Measurements from ENCODE around the gene PTGES2.
A peak's percentile ranks its signal among the peaks of the same experiment; 100 is the strongest.
"Not testable (repeated sequence)": the region's sequence is repeated elsewhere in the genome, so short reads cannot be mapped to it uniquely, and the experiment has no call there.

The PTGES2 gene

GRCh38 chr9:128136816-128137793 is 9.6 kb upstream of the PTGES2 start:
- DNase-seq (ENCODE audit: low spot score) (peak; percentile 88), FAIRE-seq (peak; percentile 87)

GRCh38 chr9:128135561-128135960 is 8.0 kb upstream of the PTGES2 start:
- DNase-seq (ENCODE audit: low spot score); FAIRE-seq: not testable (repeated sequence)

GRCh38 chr9:128132139-128132538 is 4.6 kb upstream of the PTGES2 start:
- not testable (repeated sequence) for FAIRE-seq
- DNase-seq (ENCODE audit: low spot score), result peak; percentile 14

GRCh38 chr9:128131346-128131745 is 3.8 kb upstream of the PTGES2 start:
- DNase-seq (ENCODE audit: low spot score); FAIRE-seq: not testable (repeated sequence)

GRCh38 chr9:128130651-128131050 is 3.1 kb upstream of the PTGES2 start:
- not testable (repeated sequence) for DNase-seq (ENCODE audit: low spot score); FAIRE-seq

GRCh38 chr9:128129976-128130590 is 2.6 kb upstream of the PTGES2 start:
- DNase-seq (ENCODE audit: low spot score); FAIRE-seq: not testable (repeated sequence)

GRCh38 chr9:128128836-128129590 is 1.5 kb upstream of the PTGES2 start:
- DNase-seq (ENCODE audit: low spot score), result no peak
- FAIRE-seq, result no peak

- FAIRE-seq (peak; percentile 7), DNase-seq (ENCODE audit: low spot score) (peak; percentile 77)
Observed at GRCh38 chr9:128127990-128128835, 684 bp upstream of the PTGES2 start.

DNA sequence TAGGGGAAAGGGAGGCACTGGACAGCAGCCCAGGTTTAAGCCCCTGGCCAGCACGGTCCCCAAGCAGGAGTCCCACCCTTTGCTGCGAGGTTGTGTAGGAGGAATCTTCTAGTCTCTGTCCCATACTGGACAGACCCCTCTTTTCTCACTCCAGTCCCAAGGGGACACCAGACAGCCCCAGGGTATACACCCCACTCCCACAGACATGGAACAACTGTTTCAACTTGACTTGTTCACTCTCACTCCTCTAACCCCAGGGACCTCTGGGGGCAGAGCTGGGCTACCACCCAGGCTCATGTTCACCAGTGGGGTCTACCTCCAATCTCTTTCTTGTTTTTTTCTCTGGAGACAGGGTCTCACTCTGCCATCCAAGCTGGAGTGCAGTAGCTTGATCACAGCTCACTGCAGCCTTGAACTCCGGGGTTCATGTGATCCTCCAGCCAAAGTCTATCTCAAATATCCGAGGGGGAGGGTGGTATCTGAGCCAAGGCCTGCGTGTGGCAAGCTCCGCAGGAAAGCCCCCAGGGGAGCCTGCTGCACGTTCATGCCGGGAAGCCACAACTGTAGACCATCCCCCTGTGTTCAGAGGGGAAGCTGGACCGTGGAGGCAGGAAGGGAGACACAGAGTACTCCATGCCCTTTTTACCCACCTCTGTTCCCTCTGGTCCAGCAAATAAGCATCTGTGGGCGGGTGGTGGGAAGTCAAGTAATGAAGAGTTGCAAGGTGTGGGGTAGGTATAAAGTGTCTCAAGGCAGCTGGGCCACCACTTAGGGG is 1.8 kb downstream of the PTGES2 start:
- DNase-seq (ENCODE audit: low spot score) (no peak), FAIRE-seq (no peak)

GRCh38 chr9:128124873-128125579 is 2.5 kb downstream of the PTGES2 start:
- no peak for FAIRE-seq
- peak; percentile 31 for DNase-seq (ENCODE audit: low spot score)

- DNase-seq (ENCODE audit: low spot score), result no peak
- FAIRE-seq, result no peak
Observed at GRCh38 chr9:128124451-128124850, 3.1 kb downstream of the PTGES2 start.

DNA sequence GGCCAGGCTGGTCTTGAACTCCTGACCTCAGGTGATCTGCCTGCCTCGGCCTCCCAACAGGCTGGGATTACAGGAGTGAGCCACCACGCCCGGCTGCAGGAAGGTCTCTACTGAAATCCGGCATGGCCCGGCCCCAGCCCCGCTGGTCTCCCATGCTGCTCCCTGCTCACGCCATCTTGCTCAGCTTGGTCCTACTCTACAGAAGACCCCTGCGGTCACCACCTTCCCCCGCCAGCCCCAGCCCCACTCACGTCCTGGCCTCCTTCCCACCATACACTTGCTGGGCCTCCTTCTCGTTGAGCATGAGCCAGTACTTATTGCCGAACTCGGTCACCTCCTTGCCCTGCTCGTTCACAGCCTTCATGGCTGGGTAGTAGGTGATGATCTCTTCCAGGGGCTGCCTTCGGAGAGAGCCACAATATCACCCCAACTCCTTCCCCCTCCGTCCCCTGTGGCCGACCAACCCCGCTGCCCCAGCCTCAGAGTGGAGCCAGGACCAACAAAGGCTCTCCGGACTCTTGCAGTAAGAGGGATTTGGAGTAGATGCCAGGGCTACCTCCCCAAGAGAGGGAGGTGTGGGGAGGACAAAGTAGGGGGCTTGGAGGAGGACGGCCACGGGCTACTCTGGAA is 4.0 kb downstream of the PTGES2 start:
- DNase-seq (ENCODE audit: low spot score) (no peak), FAIRE-seq (no peak)

GRCh38 chr9:128122809-128123175 is 4.7 kb downstream of the PTGES2 start:
- no peak for FAIRE-seq
- no peak for DNase-seq (ENCODE audit: low spot score)

GRCh38 chr9:128121924-128122808 is 5.4 kb downstream of the PTGES2 start:
- FAIRE-seq (no peak), DNase-seq (ENCODE audit: low spot score) (no peak)

DNA sequence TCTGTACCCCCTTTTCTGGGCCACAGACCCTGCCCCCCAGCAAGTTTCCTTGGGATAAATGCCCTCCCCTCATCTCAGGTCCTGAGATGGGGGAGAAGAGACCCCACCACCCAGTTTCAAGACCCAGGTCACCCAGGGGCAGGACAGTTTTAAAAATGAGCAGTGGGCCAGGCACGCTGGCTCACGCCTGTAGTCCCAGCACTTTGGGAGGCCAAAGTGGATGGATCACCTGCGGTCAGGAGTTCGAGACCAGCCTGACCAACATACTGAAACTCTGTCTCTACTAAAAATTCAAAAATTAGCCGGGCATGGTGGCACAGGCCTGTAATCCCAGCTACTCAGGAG is 6.1 kb downstream of the PTGES2 start:
- FAIRE-seq, result no peak
- DNase-seq (ENCODE audit: low spot score), result no peak

- no peak for FAIRE-seq
- DNase-seq (ENCODE audit: low spot score), result no peak
Observed at GRCh38 chr9:128120741-128121465, 6.6 kb downstream of the PTGES2 start.

DNA sequence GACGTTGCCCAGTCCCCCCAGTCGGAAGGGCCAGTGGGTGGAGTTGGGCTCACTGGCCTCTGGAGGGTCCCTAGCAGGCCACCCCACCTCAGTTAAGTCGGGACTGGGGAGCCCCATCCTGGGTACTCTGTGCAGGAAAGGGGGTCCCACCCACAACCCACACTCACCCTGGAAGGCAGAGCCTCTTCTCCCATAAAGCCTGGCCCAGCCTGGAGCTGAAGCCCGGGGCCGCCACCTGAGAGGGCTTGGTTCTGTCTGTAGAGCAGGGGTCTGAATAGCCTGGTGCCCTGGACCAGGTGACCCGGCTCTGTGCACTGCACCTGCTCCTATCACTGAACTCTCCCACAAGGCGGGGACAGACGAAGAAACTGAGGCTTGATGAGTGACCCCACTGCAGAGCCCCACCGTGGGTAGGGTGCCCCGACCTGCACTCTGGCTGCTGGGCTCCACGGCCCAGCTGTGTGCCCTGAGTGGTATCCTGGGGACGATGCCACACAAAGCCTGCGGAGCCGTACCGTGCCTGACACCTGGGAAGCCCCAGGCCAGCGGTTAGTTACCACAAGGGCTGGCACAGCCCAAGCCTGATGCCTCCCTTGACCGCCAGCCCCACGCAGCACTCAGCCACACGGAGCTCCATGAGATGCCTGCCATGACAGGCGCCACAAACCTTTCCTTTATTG is 7.3 kb downstream of the PTGES2 start:
- no peak for FAIRE-seq

More for the DNA sequence above, 7.3 kb downstream of the PTGES2 start:
- no peak for DNase-seq (ENCODE audit: low spot score)

Measured in RCC 7860 (cell line).